ENCODE measurements around the gene ZNF844. TPM values are rescaled to one million over a fixed set of nuclear protein-coding genes. Genes with fewer than 3 reads are reported as not detected.

The ZNF844 gene
- total and polyA plus RNA-seq, 12 donors, result 2.3 to 22.5 (median 15.6) TPM

GRCh38 chr19:12034198-12034597 lies 30.3 kb upstream of the ZNF844 start:
- Histone ChIP-seq H3K36me3 (peaks cover 0 to 6% (median 0%) of the 10 kb centered on the region in 9 donors), H3K4me1 (peaks cover 0 to 20% (median 8%) of the 10 kb centered on the region in 9 donors), H3K27ac (peak overlapping the region in 1 of 10 donors; percentile 89), H3K9me3 (peaks cover 0 to 13% (median 0%) of the 10 kb centered on the region in 11 donors), H3K27me3 (no peaks in the 10 kb centered on the region), H3K4me3 (peak overlapping the region in 7 of 10 donors; percentile 77 to 97 (median 93))
- 83 to 85% methylated on average over 2 of the region's 2 CpGs for WGBS, 2 donors
- intact Hi-C loops (cut with DNase I), result loop anchor here in 1 of 10 donors (2.0 kb wide), 2 partner anchors 19 to 45 kb away; partner anchors contain the start of gene ZNF878
- DNase-seq (no peak), ATAC-seq (no peak)
- TF ChIP-seq CTCF (IDR thresholded peaks at IDR 0.05), result no peak

- intact Hi-C loops (cut with DNase I), result loop anchor here in 1 of 10 donors (2.0 kb wide), 2 partner anchors 18 to 46 kb away; partner anchors contain the start of gene ZNF878
These were observed 29.9 kb upstream of the ZNF844 start for GRCh38 chr19:12034620-12035019.

GRCh38 chr19:12035220-12036172 lies 29.0 kb upstream of the ZNF844 start, which contains the start of gene ZNF433:
TSS of gene ZNF433 (minus strand) at chr19:12035679. CDS start at chr19:12035539, 140 bp downstream.
- 1% methylated on average over 68 of the region's 68 CpGs for WGBS, 2 donors
- peaks cover 0 to 20% (median 8%) of the 10 kb centered on the region in 9 donors for H3K4me1 ChIP-seq
- H3K27me3 ChIP-seq, result no peaks in the 10 kb centered on the region
- H3K36me3 ChIP-seq, result no peaks in the 10 kb centered on the region
- DNase-seq (peak; percentile 95 to 96), ATAC-seq (peak; percentile 99 to 100 (median 100))
- peak within 1 kb of the TSS; percentile 55 to 92 (median 88) for H3K27ac ChIP-seq
- intact Hi-C loops (cut with DNase I), result loop anchor here in 1 of 10 donors (2.0 kb wide), 2 partner anchors 17 to 47 kb away; partner anchors contain the start of gene ZNF878
- H3K9me3 ChIP-seq, result peaks cover 0 to 3% (median 0%) of the 10 kb centered on the region in 11 donors
- TF ChIP-seq CTCF (IDR thresholded peaks at IDR 0.05), result peak in 3 of 9 donors; percentile 5 to 30 (median 21)
- peak within 1 kb of the TSS; percentile 74 to 97 (median 89) for H3K4me3 ChIP-seq

More at GRCh38 chr19:12034620-12035019, 29.9 kb upstream of the ZNF844 start:
- peaks cover 0 to 20% (median 8%) of the 10 kb centered on the region in 9 donors for H3K4me1 ChIP-seq
- ATAC-seq (no peak), DNase-seq (no peak)
- no peaks in the 10 kb centered on the region for H3K27me3 ChIP-seq
- WGBS, 2 donors, result 21 to 32% methylated on average over 8 of the region's 8 CpGs
- peak overlapping the region in 6 of 10 donors; percentile 83 to 92 (median 88) for H3K27ac ChIP-seq
- TF ChIP-seq CTCF (IDR thresholded peaks at IDR 0.05), result no peak
- peaks cover 0 to 3% (median 0%) of the 10 kb centered on the region in 9 donors for H3K36me3 ChIP-seq
- peak overlapping the region; percentile 74 to 97 (median 89) for H3K4me3 ChIP-seq
- H3K9me3 ChIP-seq, result peaks cover 0 to 9% (median 0%) of the 10 kb centered on the region in 11 donors

- Histone ChIP-seq H3K27me3 (no peaks in the 10 kb centered on the region), H3K4me3 (no peak overlapping the region), H3K27ac (no peak overlapping the region), H3K4me1 (no peaks in the 10 kb centered on the region), H3K36me3 (peaks cover 0 to 23% (median 0%) of the 10 kb centered on the region in 9 donors), H3K9me3 (peaks cover 0 to 77% (median 28%) of the 10 kb centered on the region in 11 donors)
- intact Hi-C loops (cut with DNase I), result no loop called here
- DNase-seq (no peak), ATAC-seq (no peak)
- TF ChIP-seq CTCF (IDR thresholded peaks at IDR 0.05), result no peak
These were observed 21.6 kb upstream of the ZNF844 start for GRCh38 chr19:12042893-12043292.
